COR-L47 (cell line): ENCODE data around the gene CYP2B6.
A peak's percentile ranks its signal among the peaks of the same experiment; 100 is the strongest.
"Not testable (repeated sequence)": the region's sequence is repeated elsewhere in the genome, so short reads cannot be mapped to it uniquely, and the experiment has no call there.

Source experiments
- DNase-seq: peaks from one replicate; lab custom pipeline; 2025; lab: John Stamatoyannopoulos, UW

Gene CYP2B6

GRCh38 chr19:40990972-40991381 lies at the start of gene CYP2B6:
TSS of gene CYP2B6 (plus strand) at chr19:40991282. CDS start at chr19:40991306, 24 bp downstream.
- DNase-seq: no peak

GRCh38 chr19:40941481-40942219 lies 49.4 kb upstream of the CYP2B6 start:
- no peak for DNase-seq

- DNase-seq: no peak
Measured at GRCh38 chr19:40945645-40946044, 45.4 kb upstream of the CYP2B6 start.

GRCh38 chr19:40947114-40947513 lies 44.0 kb upstream of the CYP2B6 start:
- no peak for DNase-seq

GRCh38 chr19:40947573-40947972 lies 43.5 kb upstream of the CYP2B6 start:
- no peak for DNase-seq

- no peak for DNase-seq
Measured at GRCh38 chr19:40948580-40949299, 42.3 kb upstream of the CYP2B6 start.

GRCh38 chr19:40954573-40954972 lies 36.5 kb upstream of the CYP2B6 start:
- DNase-seq: no peak

- no peak for DNase-seq
Measured at GRCh38 chr19:40959338-40959737, 31.7 kb upstream of the CYP2B6 start.

- no peak for DNase-seq
Measured at GRCh38 chr19:40960062-40960685, 30.9 kb upstream of the CYP2B6 start.

GRCh38 chr19:40960780-40961179 lies 30.3 kb upstream of the CYP2B6 start:
- no peak for DNase-seq

- no peak for DNase-seq
Measured at GRCh38 chr19:40962460-40962961, 28.6 kb upstream of the CYP2B6 start.

GRCh38 chr19:40964361-40964760 lies 26.7 kb upstream of the CYP2B6 start:
- DNase-seq: not testable (repeated sequence)

GRCh38 chr19:40965351-40965750 lies 25.7 kb upstream of the CYP2B6 start:
- DNase-seq: not testable (repeated sequence)

GRCh38 chr19:40966591-40966990 lies 24.5 kb upstream of the CYP2B6 start:
- not testable (repeated sequence) for DNase-seq

- not testable (repeated sequence) for DNase-seq
Measured at GRCh38 chr19:40968065-40968464, 23.0 kb upstream of the CYP2B6 start.

- not testable (repeated sequence) for DNase-seq
Measured at GRCh38 chr19:40969721-40970120, 21.4 kb upstream of the CYP2B6 start.

- not testable (repeated sequence) for DNase-seq
Measured at GRCh38 chr19:40970396-40971345, 20.4 kb upstream of the CYP2B6 start.

GRCh38 chr19:40974633-40975037 lies 16.4 kb upstream of the CYP2B6 start:
- peak; percentile 35 for DNase-seq

- DNase-seq: no peak
Measured at GRCh38 chr19:40976134-40976533, 14.9 kb upstream of the CYP2B6 start.

- no peak for DNase-seq
Measured at GRCh38 chr19:40976724-40977123, 14.4 kb upstream of the CYP2B6 start.

- not testable (repeated sequence) for DNase-seq
Measured at GRCh38 chr19:40979759-40980158, 11.3 kb upstream of the CYP2B6 start.
